Liver (tissue), 9 donors: Measurements from ENCODE around the gene EIPR1. TPM values are rescaled to one million over a fixed set of nuclear protein-coding genes. Genes with fewer than 3 reads are reported as not detected.

ENCODE experiments used
- DNase-seq: peaks from one replicate; pipeline ENCODE4 v3.0.0-alpha.2; 2017; ENCODE audit warnings: low spot score
- H3K27ac ChIP-seq, 2 donors: one replicate each; pipeline ENCODE4 v1.7.0; 2013; ENCODE audit warnings: inconsistent platforms in 2 of 2, low read length in 2 of 2, control low read depth in 1 of 2, low read depth in 1 of 2, mild to moderate bottlenecking in 1 of 2
- H3K27me3 ChIP-seq, 4 donors: one replicate each; pipeline versions ENCODE4 v1.6.1 to v1.7.0; 2013; ENCODE audit warnings: low read length in 3 of 4, inconsistent platforms in 1 of 4, mild to moderate bottlenecking in 1 of 4, moderate library complexity in 1 of 4; ENCODE audit not compliant: control insufficient read depth in 4 of 4, insufficient read depth in 4 of 4
- H3K36me3 ChIP-seq, 4 donors: one replicate each; pipeline versions ENCODE4 v1.6.1 to v1.7.0; 2013; ENCODE audit warnings: low read length in 3 of 4, mild to moderate bottlenecking in 3 of 4, low read depth in 1 of 4, moderate library complexity in 1 of 4; ENCODE audit not compliant: control insufficient read depth in 4 of 4, insufficient read depth in 3 of 4
- H3K4me1 ChIP-seq, 4 donors: one replicate each; pipeline versions ENCODE4 v1.6.1 to v1.7.0; 2013; ENCODE audit warnings: low read length in 3 of 4, mild to moderate bottlenecking in 3 of 4, moderate library complexity in 1 of 4; ENCODE audit not compliant: control insufficient read depth in 4 of 4, insufficient read depth in 4 of 4
- H3K4me3 ChIP-seq, 3 donors: one replicate each; pipeline versions ENCODE4 v1.6.1 to v1.7.0; 2013; ENCODE audit warnings: low read length in 3 of 3, control low read depth in 1 of 3, low read depth in 1 of 3, mild to moderate bottlenecking in 1 of 3
- H3K9ac ChIP-seq, 2 donors: one replicate each; pipeline ENCODE4 v1.7.0; 2013; ENCODE audit warnings: low read length in 2 of 2, mild to moderate bottlenecking in 2 of 2, moderate library complexity in 2 of 2, control low read depth in 1 of 2, low read depth in 1 of 2
- H3K9me3 ChIP-seq, 4 donors: one replicate each; pipeline versions ENCODE4 v1.6.1 to v1.7.0; 2013; ENCODE audit warnings: low read length in 3 of 4; ENCODE audit not compliant: control insufficient read depth in 4 of 4
- ATF3 ChIP-seq: IDR thresholded peaks from 2 replicates; pipeline ENCODE4 v1.6.1; 2016; ENCODE audit warnings: antibody characterized with exemption
- EGR1 ChIP-seq, 2 donors: IDR thresholded peaks; 2 replicates each; pipeline ENCODE4 v1.6.1; 2016 to 2018; ENCODE audit warnings: antibody characterized with exemption in 2 of 2, low read depth in 2 of 2
- FOXA1 ChIP-seq: IDR thresholded peaks from 2 replicates; pipeline ENCODE4 v1.6.1; 2016; ENCODE audit warnings: antibody characterized with exemption
- FOXA2 ChIP-seq: IDR thresholded peaks from 2 replicates; pipeline ENCODE4 v1.6.1; 2016; ENCODE audit warnings: antibody characterized with exemption
- GABPA ChIP-seq, 2 donors: IDR thresholded peaks in 1 of 2; conservative IDR thresholded peaks in 1 of 2; 2 replicates each; pipeline ENCODE4 v1.6.1; 2016; ENCODE audit warnings: antibody characterized with exemption in 2 of 2, mild to moderate bottlenecking in 1 of 2, moderate library complexity in 1 of 2
- HNF4A ChIP-seq, 2 donors: conservative IDR thresholded peaks; 2 replicates each; pipeline ENCODE4 v1.6.1; 2016; ENCODE audit warnings: antibody characterized with exemption in 2 of 2, mild to moderate bottlenecking in 2 of 2
- HNF4G ChIP-seq: IDR thresholded peaks from 2 replicates; pipeline ENCODE4 v1.6.1; 2016; ENCODE audit warnings: antibody characterized with exemption
- JUND ChIP-seq, 2 donors: IDR thresholded peaks; 2 replicates each; pipeline ENCODE4 v1.6.1; 2016; ENCODE audit warnings: antibody characterized with exemption in 2 of 2
- NR2F2 ChIP-seq: IDR thresholded peaks from 2 replicates; pipeline ENCODE4 v1.6.1; 2016; ENCODE audit warnings: antibody characterized with exemption
- RAD21 ChIP-seq, 2 donors: IDR thresholded peaks; 2 replicates each; pipeline ENCODE4 v1.6.1; 2016; ENCODE audit warnings: antibody characterized with exemption in 2 of 2, mild to moderate bottlenecking in 2 of 2
- REST ChIP-seq: IDR thresholded peaks from 2 replicates; pipeline ENCODE4 v1.6.1; 2016; ENCODE audit warnings: antibody characterized with exemption, mild to moderate bottlenecking
- RXRA ChIP-seq, 2 donors: IDR thresholded peaks; 2 replicates each; pipeline ENCODE4 v1.6.1; 2017 to 2018; ENCODE audit warnings: antibody characterized with exemption in 2 of 2, mild to moderate bottlenecking in 1 of 2
- SP1 ChIP-seq: IDR thresholded peaks from 2 replicates; pipeline ENCODE4 v1.6.1; 2018; ENCODE audit warnings: antibody characterized with exemption, mild to moderate bottlenecking
- TAF1 ChIP-seq: conservative IDR thresholded peaks from 2 replicates; pipeline ENCODE4 v1.6.1; 2016; ENCODE audit warnings: antibody characterized with exemption, mild to moderate bottlenecking
- YY1 ChIP-seq: IDR thresholded peaks from 2 replicates; pipeline ENCODE4 v1.6.1; 2016; ENCODE audit warnings: antibody characterized with exemption, mild to moderate bottlenecking
- WGBS: extraction: QIAGEN DNeasy Blood & Tissue Kit; methylation state at CpG from one replicate; pipeline ENCODE4 v1.1.7; 2013; 5-methylcytosine and 5-hydroxymethylcytosine counted together
- polyA plus RNA-seq, 2 donors: library from polyadenylated mRNA; stranded (reverse) in 1 of 2; unstranded in 1 of 2; fragments of 200-250 nt in 1 of 2; fragments of >200 nt in 1 of 2; fragmentation: Nextera tagmentation in 1 of 2; extraction: Ambion mirVana in 1 of 2; gene quantifications; one replicate each; pipeline versions ENCODE4 v1.2.1 to v1.2.3, GENCODE V29; 2013 to 2015
- total RNA-seq, 2 donors: library from RNA; depleted of rRNA; stranded (reverse); fragments of >200 nt; gene quantifications; one replicate each; pipeline ENCODE4 v1.2.3, GENCODE V29; 2014
- TF ChIP-seq, protein P1 (sequence below): IDR thresholded peaks from 2 replicates; pipeline ENCODE4 v1.6.1; 2016; ENCODE audit warnings: antibody characterized with exemption
- TF ChIP-seq, protein P2 (sequence below): fragments of 150-350 bp; IDR thresholded peaks from 2 replicates; pipeline ENCODE4 v1.5.1; 2017; ENCODE audit warnings: improper control_type of control experiment, low read depth, low read length; ENCODE audit not compliant: missing input control
- TF ChIP-seq, protein P3 (sequence below): IDR thresholded peaks from 2 replicates; pipeline ENCODE4 v1.6.1; 2016; ENCODE audit warnings: antibody characterized with exemption
- donor health status: healthy.
- donor health status: healthy.
- donor health status: healthy.
- donor health status: healthy.
- donor health status: healthy.

The EIPR1 gene
- total and polyA plus RNA-seq, 4 donors: 7.6 to 12.1 (median 11.4) TPM

DNA sequence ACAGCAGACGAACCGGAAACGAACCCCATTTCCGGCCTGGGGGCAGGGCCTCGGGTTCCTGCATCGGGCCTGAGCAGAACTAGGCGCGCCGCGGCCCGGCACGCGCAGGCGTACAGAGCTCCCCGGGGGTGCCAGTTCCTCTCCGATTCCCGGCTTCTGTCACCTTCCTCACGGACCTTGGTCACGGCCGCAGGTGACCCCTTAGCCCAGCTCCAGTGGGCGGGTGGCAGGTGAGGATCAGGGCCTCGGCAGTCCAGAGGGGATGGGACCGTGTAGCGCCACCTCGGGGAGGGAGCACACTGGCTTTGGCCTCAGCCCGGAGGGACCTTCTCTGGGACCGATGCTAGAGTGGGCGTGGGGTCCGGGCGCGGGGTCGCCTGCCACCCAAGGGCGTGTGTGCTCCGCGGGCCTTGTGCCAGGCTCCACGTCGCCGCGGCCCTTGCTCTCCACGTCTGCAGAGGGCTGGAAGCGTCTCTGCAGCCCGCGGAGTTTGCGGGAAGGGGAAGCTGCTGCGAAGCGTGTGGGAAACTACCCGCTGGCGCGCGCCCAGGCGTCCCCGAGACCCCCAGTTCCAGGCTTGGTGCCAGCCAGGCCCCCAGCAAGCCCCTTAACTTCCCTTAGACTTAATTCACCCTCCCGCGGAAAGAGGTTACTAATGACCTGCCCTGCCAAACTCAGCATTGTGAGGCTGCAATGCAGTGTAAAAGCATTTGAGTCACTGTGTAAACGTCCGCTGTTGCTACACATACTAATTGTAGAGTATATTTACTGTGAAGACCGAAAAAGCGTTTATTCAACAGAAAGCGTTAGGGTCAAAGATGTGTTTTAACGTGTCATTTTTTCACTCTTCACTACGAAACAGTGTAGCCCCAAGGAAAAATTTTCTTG, 2.3 kb upstream of the EIPR1 start, which contains the start of gene TRAPPC12:
TRAPPC12 (plus strand) TSS at position 48 of the 888 bp plus-strand sequence. CDS start 7,930 bp downstream, outside the sequence.
- DNase-seq: peak; percentile 91
- H3K36me3 ChIP-seq: peaks cover 0 to 3% (median 0%) of the 10 kb centered on the region in 4 donors
- WGBS: under 1% methylated on average over 61 of the region's 61 CpGs
- H3K9ac ChIP-seq: peak within 1 kb of the TSS; percentile 48 to 91
- H3K9me3 ChIP-seq: no peaks in the 10 kb centered on the region
- H3K27me3 ChIP-seq: no peaks in the 10 kb centered on the region
- TF ChIP-seq YY1 (peak; percentile 54), FOXA1 (peak; percentile 13), EGR1 (IDR thresholded peaks at IDR 0.05; ENCODE audit: low read depth in 2 of 2) (peak; percentile 44 to 79), RXRA (IDR thresholded peaks at IDR 0.05) (peak; percentile 77 to 87), FOXA2 (peak; percentile 69), TAF1 (peak; percentile 25), REST (peak; percentile 71), HNF4G (peak; percentile 51), ATF3 (peak; percentile 10), NR2F2 (no peak), RAD21 (IDR thresholded peaks at IDR 0.05) (peak; percentile 48 to 53), SP1 (peak; percentile 77), GABPA (IDR thresholded peaks at IDR 0.05 in 1 of 2, conservative IDR thresholded peaks at IDR 0.05 in 1 of 2) (peak; percentile 93 to 98), JUND (IDR thresholded peaks at IDR 0.05) (peak in 1 of 2 donors; percentile 22), HNF4A (conservative IDR thresholded peaks at IDR 0.05) (peak; percentile 75 to 80)
- TF ChIP-seq, protein P1, sequence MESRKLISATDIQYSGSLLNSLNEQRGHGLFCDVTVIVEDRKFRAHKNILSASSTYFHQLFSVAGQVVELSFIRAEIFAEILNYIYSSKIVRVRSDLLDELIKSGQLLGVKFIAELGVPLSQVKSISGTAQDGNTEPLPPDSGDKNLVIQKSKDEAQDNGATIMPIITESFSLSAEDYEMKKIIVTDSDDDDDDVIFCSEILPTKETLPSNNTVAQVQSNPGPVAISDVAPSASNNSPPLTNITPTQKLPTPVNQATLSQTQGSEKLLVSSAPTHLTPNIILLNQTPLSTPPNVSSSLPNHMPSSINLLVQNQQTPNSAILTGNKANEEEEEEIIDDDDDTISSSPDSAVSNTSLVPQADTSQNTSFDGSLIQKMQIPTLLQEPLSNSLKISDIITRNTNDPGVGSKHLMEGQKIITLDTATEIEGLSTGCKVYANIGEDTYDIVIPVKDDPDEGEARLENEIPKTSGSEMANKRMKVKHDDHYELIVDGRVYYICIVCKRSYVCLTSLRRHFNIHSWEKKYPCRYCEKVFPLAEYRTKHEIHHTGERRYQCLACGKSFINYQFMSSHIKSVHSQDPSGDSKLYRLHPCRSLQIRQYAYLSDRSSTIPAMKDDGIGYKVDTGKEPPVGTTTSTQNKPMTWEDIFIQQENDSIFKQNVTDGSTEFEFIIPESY: peak; percentile 58
- TF ChIP-seq, protein P2, sequence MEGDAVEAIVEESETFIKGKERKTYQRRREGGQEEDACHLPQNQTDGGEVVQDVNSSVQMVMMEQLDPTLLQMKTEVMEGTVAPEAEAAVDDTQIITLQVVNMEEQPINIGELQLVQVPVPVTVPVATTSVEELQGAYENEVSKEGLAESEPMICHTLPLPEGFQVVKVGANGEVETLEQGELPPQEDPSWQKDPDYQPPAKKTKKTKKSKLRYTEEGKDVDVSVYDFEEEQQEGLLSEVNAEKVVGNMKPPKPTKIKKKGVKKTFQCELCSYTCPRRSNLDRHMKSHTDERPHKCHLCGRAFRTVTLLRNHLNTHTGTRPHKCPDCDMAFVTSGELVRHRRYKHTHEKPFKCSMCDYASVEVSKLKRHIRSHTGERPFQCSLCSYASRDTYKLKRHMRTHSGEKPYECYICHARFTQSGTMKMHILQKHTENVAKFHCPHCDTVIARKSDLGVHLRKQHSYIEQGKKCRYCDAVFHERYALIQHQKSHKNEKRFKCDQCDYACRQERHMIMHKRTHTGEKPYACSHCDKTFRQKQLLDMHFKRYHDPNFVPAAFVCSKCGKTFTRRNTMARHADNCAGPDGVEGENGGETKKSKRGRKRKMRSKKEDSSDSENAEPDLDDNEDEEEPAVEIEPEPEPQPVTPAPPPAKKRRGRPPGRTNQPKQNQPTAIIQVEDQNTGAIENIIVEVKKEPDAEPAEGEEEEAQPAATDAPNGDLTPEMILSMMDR: no peak
- TF ChIP-seq, protein P3, sequence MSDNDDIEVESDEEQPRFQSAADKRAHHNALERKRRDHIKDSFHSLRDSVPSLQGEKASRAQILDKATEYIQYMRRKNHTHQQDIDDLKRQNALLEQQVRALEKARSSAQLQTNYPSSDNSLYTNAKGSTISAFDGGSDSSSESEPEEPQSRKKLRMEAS: peak; percentile 86
- H3K27ac ChIP-seq: peak within 1 kb of the TSS; percentile 91 to 98
- peak within 1 kb of the TSS; percentile 63 to 99 (median 80) for H3K4me3 ChIP-seq
- H3K4me1 ChIP-seq: peaks cover 5 to 37% (median 32%) of the 10 kb centered on the region in 4 donors
